ENCODE data around the gene ZNF426. TPM values are rescaled to one million over a fixed set of nuclear protein-coding genes. Genes with fewer than 3 reads are reported as not detected.

ZNF426 gene
- polyA plus RNA-seq, 1 donor = 10.7 TPM

GRCh38 chr19:9500796-9501195 lies 37.6 kb downstream of the ZNF426 start:
- H3K27ac ChIP-seq (ENCODE audit: low read length) = no peak overlapping the region
- H3K4me3 ChIP-seq (ENCODE audit: low read length) = no peak overlapping the region
- DNase-seq = no peak
- peaks cover 19% of the 10 kb centered on the region for H3K9me3 ChIP-seq (ENCODE audit: control insufficient read depth, low read depth, low read length)
- no peaks in the 10 kb centered on the region for H3K27me3 ChIP-seq (ENCODE audit: control insufficient read depth, insufficient read depth, low read length)
- no peaks in the 10 kb centered on the region for H3K36me3 ChIP-seq (ENCODE audit: control insufficient read depth, insufficient read depth, low read length)
- H3K4me1 ChIP-seq (ENCODE audit: control insufficient read depth, insufficient read depth, low read length) = no peaks in the 10 kb centered on the region
- WGBS (ENCODE audit: insufficient coverage, low lambda C conversion rate) = no CpG with 5 or more reads among the region's 1 CpG

- no peaks in the 10 kb centered on the region for H3K27me3 ChIP-seq (ENCODE audit: control insufficient read depth, insufficient read depth, low read length)
- H3K36me3 ChIP-seq (ENCODE audit: control insufficient read depth, insufficient read depth, low read length) = no peaks in the 10 kb centered on the region
- H3K4me3 ChIP-seq (ENCODE audit: low read length) = no peak within 1 kb of the TSS
- H3K4me1 ChIP-seq (ENCODE audit: control insufficient read depth, insufficient read depth, low read length) = no peaks in the 10 kb centered on the region
- whole genome bisulfite sequencing (ENCODE audit: insufficient coverage, low lambda C conversion rate) = 0% methylated on average over 5 of the region's 44 CpGs
- no peak for DNase-seq
- peaks cover 13% of the 10 kb centered on the region for H3K9me3 ChIP-seq (ENCODE audit: control insufficient read depth, low read depth, low read length)
- H3K27ac ChIP-seq (ENCODE audit: low read length) = no peak within 1 kb of the TSS
Observed at GRCh38 chr19:9498183-9498902, 40.1 kb downstream of the ZNF426 start, which contains the start of gene ZNF560. ZNF560 (minus strand) TSS chr19:9498616; CDS start chr19:9475313, 23,303 bp downstream.

- H3K9me3 ChIP-seq (ENCODE audit: control insufficient read depth, low read depth, low read length) = peaks cover 14% of the 10 kb centered on the region
- no peaks in the 10 kb centered on the region for H3K36me3 ChIP-seq (ENCODE audit: control insufficient read depth, insufficient read depth, low read length)
- H3K27me3 ChIP-seq (ENCODE audit: control insufficient read depth, insufficient read depth, low read length) = no peaks in the 10 kb centered on the region
- H3K4me1 ChIP-seq (ENCODE audit: control insufficient read depth, insufficient read depth, low read length) = no peaks in the 10 kb centered on the region
- H3K4me3 ChIP-seq (ENCODE audit: low read length) = no peak overlapping the region
- no CpG with 5 or more reads among the region's 2 CpGs for WGBS (ENCODE audit: insufficient coverage, low lambda C conversion rate)
- no peak for DNase-seq
- H3K27ac ChIP-seq (ENCODE audit: low read length) = no peak overlapping the region
Observed at GRCh38 chr19:9494096-9494495, 44.3 kb downstream of the ZNF426 start.

- no peaks in the 10 kb centered on the region for H3K4me1 ChIP-seq (ENCODE audit: control insufficient read depth, insufficient read depth, low read length)
- no peaks in the 10 kb centered on the region for H3K27me3 ChIP-seq (ENCODE audit: control insufficient read depth, insufficient read depth, low read length)
- no CpG with 5 or more reads among the region's 2 CpGs for WGBS (ENCODE audit: insufficient coverage, low lambda C conversion rate)
- no peak for DNase-seq
- H3K27ac ChIP-seq (ENCODE audit: low read length) = no peak overlapping the region
- no peaks in the 10 kb centered on the region for H3K36me3 ChIP-seq (ENCODE audit: control insufficient read depth, insufficient read depth, low read length)
- H3K4me3 ChIP-seq (ENCODE audit: low read length) = no peak overlapping the region
- peaks cover 14% of the 10 kb centered on the region for H3K9me3 ChIP-seq (ENCODE audit: control insufficient read depth, low read depth, low read length)
Observed at GRCh38 chr19:9487016-9487415, 51.4 kb downstream of the ZNF426 start.

GRCh38 chr19:9485140-9485539 lies 53.3 kb downstream of the ZNF426 start:
- Histone ChIP-seq H3K27me3 (ENCODE audit: control insufficient read depth, insufficient read depth, low read length) (no peaks in the 10 kb centered on the region), H3K27ac (ENCODE audit: low read length) (no peak overlapping the region), H3K4me3 (ENCODE audit: low read length) (no peak overlapping the region), H3K36me3 (ENCODE audit: control insufficient read depth, insufficient read depth, low read length) (no peaks in the 10 kb centered on the region), H3K9me3 (ENCODE audit: control insufficient read depth, low read depth, low read length) (peaks cover 14% of the 10 kb centered on the region), H3K4me1 (ENCODE audit: control insufficient read depth, insufficient read depth, low read length) (no peaks in the 10 kb centered on the region)
- DNase-seq = no peak
- WGBS (ENCODE audit: insufficient coverage, low lambda C conversion rate) = no CpG with 5 or more reads among the region's 2 CpGs

- Histone ChIP-seq H3K9me3 (ENCODE audit: control insufficient read depth, low read depth, low read length) (no peaks in the 10 kb centered on the region), H3K27me3 (ENCODE audit: control insufficient read depth, insufficient read depth, low read length) (no peaks in the 10 kb centered on the region), H3K36me3 (ENCODE audit: control insufficient read depth, insufficient read depth, low read length) (no peaks in the 10 kb centered on the region), H3K4me1 (ENCODE audit: control insufficient read depth, insufficient read depth, low read length) (no peaks in the 10 kb centered on the region), H3K4me3 (ENCODE audit: low read length) (no peak overlapping the region), H3K27ac (ENCODE audit: low read length) (no peak overlapping the region)
- DNase-seq = no peak
Observed at GRCh38 chr19:9474975-9475374, 63.5 kb downstream of the ZNF426 start.

Other genes with a start within 250 kb of the ZNF426 start
- gene ZNF699, start 228.8 kb downstream of the ZNF426 start, polyA plus RNA-seq = 3.5 TPM
- 9.7 TPM for gene ZNF559, start 214.5 kb downstream of the ZNF426 start, polyA plus RNA-seq
- gene ZNF177, start 175.6 kb downstream of the ZNF426 start, polyA plus RNA-seq = 2.9 TPM
- 62.6 TPM for gene ZNF266, start 103.1 kb downstream of the ZNF426 start, polyA plus RNA-seq
- gene ZNF560, start 40.0 kb downstream of the ZNF426 start, polyA plus RNA-seq = 0.06 TPM
- 24.2 TPM for gene ZNF121, start 45.9 kb upstream of the ZNF426 start, polyA plus RNA-seq
- gene ZNF561, start 82.6 kb upstream of the ZNF426 start, polyA plus RNA-seq = 39.6 TPM
- 16.5 TPM for gene ZNF562, start 136.5 kb upstream of the ZNF426 start, polyA plus RNA-seq
- gene ZNF846, start 230.1 kb upstream of the ZNF426 start, polyA plus RNA-seq = 17.3 TPM

All from large intestine (tissue), 3 donors.